Natural killer cell (primary cell): Measurements from ENCODE around the gene REC114. TPM values are rescaled to one million over a fixed set of nuclear protein-coding genes. Genes with fewer than 3 reads are reported as not detected.

Experiments
- ATAC-seq, 3 donors: fragments of 150-1000 bp in 2 of 3; fragments of 200-7000 bp in 1 of 3; cut with Tn5 transposase; 1 replicate in 1 of 3; 2 replicates in 2 of 3; pipeline ENCODE4 v1.10.0; 2021; ENCODE audit warnings: mild to moderate bottlenecking in 2 of 3, moderate library complexity in 2 of 3
- DNase-seq, 2 donors: peaks; one replicate each; pipeline versions ENCODE4 v3.0.0 to v3.0.0-alpha.2; 2013 to 2021; ENCODE audit warnings: mixed read lengths in 1 of 2
- H3K27ac ChIP-seq: one replicate; pipeline ENCODE4 v1.5.1; 2013; ENCODE audit warnings: mild to moderate bottlenecking, low read length
- H3K27me3 ChIP-seq: one replicate; pipeline ENCODE4 v1.6.1; 2013; ENCODE audit warnings: low read length; ENCODE audit not compliant: control insufficient read depth, insufficient read depth
- H3K36me3 ChIP-seq: one replicate; pipeline ENCODE4 v1.6.1; 2013; ENCODE audit warnings: low read length; ENCODE audit not compliant: control insufficient read depth, insufficient read depth
- H3K4me1 ChIP-seq: one replicate; pipeline ENCODE4 v1.6.1; 2013; ENCODE audit warnings: low read length; ENCODE audit not compliant: control insufficient read depth, insufficient read depth
- H3K4me3 ChIP-seq: one replicate; pipeline ENCODE4 v1.5.1; 2013; ENCODE audit warnings: low read length
- H3K9me3 ChIP-seq: one replicate; pipeline ENCODE4 v1.6.1; 2013; ENCODE audit warnings: low read length; ENCODE audit not compliant: control insufficient read depth, insufficient read depth
- H3K27ac Mint-ChIP-seq, 2 donors: one replicate each; pipeline ENCODE4 v1.8.0; 2022; ENCODE audit warnings: mild to moderate bottlenecking in 2 of 2, mixed read lengths in 2 of 2, moderate library complexity in 1 of 2
- H3K27me3 Mint-ChIP-seq, 2 donors: one replicate each; pipeline ENCODE4 v1.8.0; 2022; ENCODE audit warnings: low read depth in 2 of 2, mixed read lengths in 2 of 2
- H3K36me3 Mint-ChIP-seq: one replicate; pipeline ENCODE4 v1.8.0; 2022; ENCODE audit warnings: mixed read lengths
- H3K4me1 Mint-ChIP-seq, 2 donors: one replicate each; pipeline ENCODE4 v1.8.0; 2022; ENCODE audit warnings: mixed read lengths in 2 of 2
- H3K4me3 Mint-ChIP-seq: one replicate; pipeline ENCODE4 v1.8.0; 2022; ENCODE audit warnings: mild to moderate bottlenecking, moderate library complexity, mixed read lengths
- H3K9me3 Mint-ChIP-seq, 2 donors: one replicate each; pipeline ENCODE4 v1.8.0; 2022; ENCODE audit warnings: mixed read lengths in 2 of 2
- WGBS: methylation state at CpG from one replicate; pipeline ENCODE4 v1.1.7; 2013; ENCODE audit warnings: missing lambda C conversion rate; ENCODE audit not compliant: insufficient coverage; 5-methylcytosine and 5-hydroxymethylcytosine counted together
- intact Hi-C: fragments of 100-400 bp; cut with micrococcal nuclease; formaldehyde crosslinking; loops from one replicate; pipeline ENCODE4 v1.14.2; 2022
- total RNA-seq, 4 donors: library from RNA; stranded (reverse); fragments of 120-200 nt in 1 of 4; gene quantifications; one replicate each; pipeline versions ENCODE4 v1.2.3 to v1.2.4, GENCODE V29; 2013 to 2022
- TF ChIP-seq, protein P1 (sequence below): fragments of 200-600 bp; IDR thresholded peaks from one replicate; pipeline ENCODE4 v1.8.0; 2022; ENCODE audit warnings: antibody characterized with exemption

The REC114 gene
- total RNA-seq, 3 donors from 2014 or later (not counting 1 experiment from before 2014, with no cell fraction given) = not detected

DNA sequence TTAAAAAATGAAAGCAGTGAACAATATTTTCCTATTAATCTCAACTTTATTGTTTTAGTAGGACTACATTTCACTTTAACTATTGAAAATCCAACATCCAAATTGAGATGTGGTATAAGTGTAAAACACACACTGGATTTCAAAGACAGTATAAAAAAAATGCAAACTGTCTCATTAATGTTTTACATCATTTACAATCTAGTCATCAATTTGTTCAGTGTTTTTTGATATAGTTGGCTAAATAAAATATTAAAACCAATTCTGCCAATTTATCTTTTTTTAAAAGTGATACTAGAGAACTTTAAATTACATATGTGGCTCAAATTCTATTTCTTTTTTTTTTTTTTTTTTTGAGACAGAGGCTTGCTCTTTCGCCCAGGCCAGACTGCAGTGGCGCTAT lies 95.2 kb downstream of the REC114 start:
- Histone ChIP-seq H3K27me3 (no peaks in the 10 kb centered on the region), H3K4me1 (no peaks in the 10 kb centered on the region), H3K9me3 (no peaks in the 10 kb centered on the region), H3K4me3 (no peak overlapping the region), H3K27ac (no peak overlapping the region), H3K36me3 (no peaks in the 10 kb centered on the region)
- H3K27ac Mint-ChIP-seq = no peak overlapping the region
- TF ChIP-seq, protein P1, sequence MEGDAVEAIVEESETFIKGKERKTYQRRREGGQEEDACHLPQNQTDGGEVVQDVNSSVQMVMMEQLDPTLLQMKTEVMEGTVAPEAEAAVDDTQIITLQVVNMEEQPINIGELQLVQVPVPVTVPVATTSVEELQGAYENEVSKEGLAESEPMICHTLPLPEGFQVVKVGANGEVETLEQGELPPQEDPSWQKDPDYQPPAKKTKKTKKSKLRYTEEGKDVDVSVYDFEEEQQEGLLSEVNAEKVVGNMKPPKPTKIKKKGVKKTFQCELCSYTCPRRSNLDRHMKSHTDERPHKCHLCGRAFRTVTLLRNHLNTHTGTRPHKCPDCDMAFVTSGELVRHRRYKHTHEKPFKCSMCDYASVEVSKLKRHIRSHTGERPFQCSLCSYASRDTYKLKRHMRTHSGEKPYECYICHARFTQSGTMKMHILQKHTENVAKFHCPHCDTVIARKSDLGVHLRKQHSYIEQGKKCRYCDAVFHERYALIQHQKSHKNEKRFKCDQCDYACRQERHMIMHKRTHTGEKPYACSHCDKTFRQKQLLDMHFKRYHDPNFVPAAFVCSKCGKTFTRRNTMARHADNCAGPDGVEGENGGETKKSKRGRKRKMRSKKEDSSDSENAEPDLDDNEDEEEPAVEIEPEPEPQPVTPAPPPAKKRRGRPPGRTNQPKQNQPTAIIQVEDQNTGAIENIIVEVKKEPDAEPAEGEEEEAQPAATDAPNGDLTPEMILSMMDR = no peak
- H3K27me3 Mint-ChIP-seq = peaks cover 0 to 4% of the 10 kb centered on the region in 2 donors
- H3K9me3 Mint-ChIP-seq = no peaks in the 10 kb centered on the region
- DNase-seq (no peak), ATAC-seq (no peak)
- intact Hi-C loops = no loop called here
- H3K4me3 Mint-ChIP-seq = no peak overlapping the region
- H3K36me3 Mint-ChIP-seq = no peaks in the 10 kb centered on the region
- 96% methylated on average over 2 of the region's 2 CpGs for WGBS
- no peaks in the 10 kb centered on the region for H3K4me1 Mint-ChIP-seq

DNA sequence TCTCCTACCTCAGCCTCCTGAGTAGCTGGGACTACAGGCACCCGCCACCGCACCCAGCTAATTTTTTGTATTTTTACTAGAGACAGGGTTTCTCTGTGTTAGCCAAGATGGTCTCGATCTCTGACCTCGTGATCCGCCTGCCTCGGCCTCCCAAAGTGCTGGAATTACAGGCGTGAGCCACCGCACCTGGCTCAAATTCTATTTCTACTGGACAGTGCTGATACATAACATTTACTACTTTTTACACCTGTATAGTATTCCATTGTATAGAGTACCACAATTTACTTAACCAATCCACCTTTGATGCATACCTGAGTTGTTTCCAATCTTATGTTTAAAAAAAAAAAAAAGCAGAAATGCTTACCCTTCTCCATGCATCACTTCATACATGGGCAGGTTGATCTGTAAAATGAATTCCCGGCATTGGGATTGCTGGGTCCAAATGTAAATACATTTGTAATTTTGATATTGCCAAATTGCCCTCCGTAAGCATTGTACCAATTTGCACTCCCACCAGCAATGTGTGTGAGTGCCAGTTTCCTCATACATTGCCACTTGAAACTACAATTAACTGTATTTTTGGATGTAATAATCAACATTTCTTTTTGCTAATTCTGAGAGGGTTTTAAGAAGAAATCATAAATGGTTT lies 95.7 kb downstream of the REC114 start:
- no peak overlapping the region for H3K4me3 Mint-ChIP-seq
- no peaks in the 10 kb centered on the region for H3K36me3 Mint-ChIP-seq
- no peaks in the 10 kb centered on the region for H3K9me3 ChIP-seq
- H3K27ac ChIP-seq = no peak overlapping the region
- no peaks in the 10 kb centered on the region for H3K9me3 Mint-ChIP-seq
- no peak overlapping the region for H3K4me3 ChIP-seq
- no peak for DNase-seq
- no peaks in the 10 kb centered on the region for H3K4me1 ChIP-seq
- no peaks in the 10 kb centered on the region for H3K27me3 ChIP-seq
- 94% methylated on average over 9 of the region's 10 CpGs for WGBS
- no peak for ATAC-seq
- no peak overlapping the region for H3K27ac Mint-ChIP-seq
- intact Hi-C loops = no loop called here
- peaks cover 0 to 4% of the 10 kb centered on the region in 2 donors for H3K27me3 Mint-ChIP-seq
- TF ChIP-seq, protein P1 = no peak
- no peaks in the 10 kb centered on the region for H3K4me1 Mint-ChIP-seq
- no peaks in the 10 kb centered on the region for H3K36me3 ChIP-seq

DNA sequence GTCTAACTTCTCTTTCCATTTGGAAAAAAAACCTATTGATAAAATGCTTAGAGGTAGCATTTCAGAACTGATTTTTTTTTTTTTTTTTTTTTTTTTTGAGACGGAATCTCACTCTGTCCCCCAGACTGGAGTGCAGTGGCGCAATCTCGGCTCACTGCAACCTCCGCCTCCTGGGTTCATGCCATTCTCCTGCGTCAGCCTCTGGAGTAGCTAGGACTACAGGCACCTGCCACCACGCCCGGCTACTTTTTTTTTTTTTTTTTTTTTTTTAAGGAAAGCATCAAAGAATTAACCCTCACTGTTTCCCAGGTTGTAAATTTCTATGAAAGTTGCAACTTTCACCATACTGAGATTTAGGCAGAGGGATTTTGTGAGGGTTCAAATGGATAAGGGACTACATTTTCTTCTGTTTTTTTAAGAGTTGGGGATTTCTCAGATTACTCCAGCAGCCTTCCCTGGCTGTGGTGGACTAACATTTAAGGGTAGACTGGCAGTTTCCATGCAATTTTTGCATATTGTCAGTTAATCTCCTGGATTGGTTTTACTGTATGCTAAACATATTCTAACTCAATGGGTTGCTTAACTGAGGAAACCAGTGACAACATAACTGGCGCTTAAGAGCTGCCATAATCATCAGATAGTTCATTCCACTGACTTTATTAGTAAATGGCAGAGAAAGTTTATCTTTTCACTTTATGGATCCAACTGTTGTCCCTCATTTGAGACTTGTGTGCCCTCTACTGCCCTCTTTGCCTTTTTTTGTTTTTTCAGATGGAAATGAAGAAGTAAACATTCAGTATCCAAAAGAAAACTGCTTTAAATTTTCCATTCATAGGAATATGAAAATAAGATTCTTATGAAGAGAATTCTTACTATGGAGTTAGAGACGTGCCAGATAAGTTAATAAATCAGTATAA lies 96.5 kb downstream of the REC114 start:
- H3K4me1 ChIP-seq = no peaks in the 10 kb centered on the region
- no peak overlapping the region for H3K27ac ChIP-seq
- intact Hi-C loops = no loop called here
- H3K27me3 Mint-ChIP-seq = peaks cover 0 to 4% of the 10 kb centered on the region in 2 donors
- H3K4me1 Mint-ChIP-seq = no peaks in the 10 kb centered on the region
- WGBS = 84% methylated on average over 5 of the region's 9 CpGs
- H3K27ac Mint-ChIP-seq = no peak overlapping the region
- no peak overlapping the region for H3K4me3 Mint-ChIP-seq
- DNase-seq (no peak), ATAC-seq (no peak)
- H3K27me3 ChIP-seq = no peaks in the 10 kb centered on the region
- H3K9me3 ChIP-seq = no peaks in the 10 kb centered on the region
- TF ChIP-seq, protein P1 = no peak
- H3K36me3 Mint-ChIP-seq = no peaks in the 10 kb centered on the region
- no peaks in the 10 kb centered on the region for H3K9me3 Mint-ChIP-seq
- no peak overlapping the region for H3K4me3 ChIP-seq
- no peaks in the 10 kb centered on the region for H3K36me3 ChIP-seq
